HCT116 (cell line): ENCODE results near the gene BRIP1. TPM values are rescaled to one million over a fixed set of nuclear protein-coding genes. Genes with fewer than 3 reads are reported as not detected.

Experiments used
- ATAC-seq: fragments of 200-7000 bp; cut with Tn5 transposase; 2 replicates; pipeline ENCODE4 v1.9.1; 2020; ENCODE audit warnings: mild to moderate bottlenecking, moderate library complexity
- BruUV-seq: library from RNA; stranded (reverse); fragments of 400-500 nt; replicated peaks from 2 replicates; lab custom pipeline; 2021; lab: Mats Ljungman, UMichigan
- CTCF ChIA-PET: fragments of 300-600 bp; sonication (Branson Sonifier 250); formaldehyde crosslinking; loops from one replicate; lab custom pipeline; 2021; ENCODE audit warnings: antibody characterized with exemption; lab: Charles Lee
- POLR2A ChIA-PET: fragments of 300-600, 350-600 bp; sonication (Branson Sonifier 250); formaldehyde crosslinking; loops from one replicate; lab custom pipeline; 2021; ENCODE audit warnings: antibody characterized with exemption; lab: Charles Lee
- RAD21 ChIA-PET, 2 experiments: fragments of 300-600 bp; sonication (Branson Sonifier 250); formaldehyde crosslinking; loops; one replicate each; lab custom pipeline; 2023; ENCODE audit warnings: low total read pairs in 2 of 2; ENCODE audit not compliant: uncharacterized antibody in 2 of 2, unreplicated experiment in 2 of 2, low non-redundant PET in 1 of 2; lab: Charles Lee
- DNase-seq: peaks from one replicate; pipeline ENCODE4 v3.0.0-alpha.2; 2010; ENCODE audit warnings: low read depth, low spot score
- H2AFZ ChIP-seq: fragments of 200-600 bp; shearing (Covaris generic), sonication (generic); 2 replicates; pipeline ENCODE4 v1.6.1; 2017; ENCODE audit warnings: low read depth, mixed run types, mixed read lengths, antibody characterized with exemption, low read length; ENCODE audit not compliant: poor library complexity, severe bottlenecking
- H3K27ac ChIP-seq: 2 replicates; pipeline ENCODE4 v1.5.1; 2012; ENCODE audit warnings: low read depth, low read length
- H3K27me3 ChIP-seq: fragments of 200-600 bp; sonication (generic); 2 replicates; pipeline ENCODE4 v1.6.1; 2016; ENCODE audit warnings: mixed run types, low read length, mixed read lengths; ENCODE audit not compliant: insufficient read depth
- H3K36me3 ChIP-seq, 2 experiments: fragments of 200-500 bp in 1 of 2; fragments of 200-600 bp in 1 of 2; sonication (Bioruptor generic) in 1 of 2; sonication (generic) in 1 of 2; 2 replicates each; pipeline versions ENCODE4 v1.5.1 to v1.6.1; 2014 to 2016; ENCODE audit warnings: low read length in 2 of 2, inconsistent platforms in 1 of 2, mixed read lengths in 1 of 2, mixed run types in 1 of 2; ENCODE audit not compliant: insufficient read depth in 2 of 2, control insufficient read depth in 1 of 2
- H3K4me1 ChIP-seq, 2 experiments: fragments of 200-600 bp in 1 of 2; sonication (generic) in 1 of 2; 2 replicates each; pipeline versions ENCODE4 v1.5.1 to v1.6.1; 2012 to 2017; ENCODE audit warnings: low read length in 2 of 2, inconsistent platforms in 1 of 2, mild to moderate bottlenecking in 1 of 2, mixed read lengths in 1 of 2, mixed run types in 1 of 2, moderate library complexity in 1 of 2; ENCODE audit not compliant: insufficient read depth in 2 of 2, control insufficient read depth in 1 of 2
- H3K4me2 ChIP-seq: fragments of 200-600 bp; sonication (generic); 2 replicates; pipeline ENCODE4 v1.6.1; 2017; ENCODE audit warnings: mixed run types, low read length, mixed read lengths
- H3K4me3 ChIP-seq, 2 experiments: fragments of 200-600 bp in 1 of 2; sonication (generic) in 1 of 2; replicated peaks in 1 of 2; 2 replicates each; pipeline ENCODE4 v1.5.1; 2011 to 2016; ENCODE audit warnings: low read length in 2 of 2, control low read depth in 1 of 2, low read depth in 1 of 2, mild to moderate bottlenecking in 1 of 2, mixed read lengths in 1 of 2, mixed run types in 1 of 2
- H3K79me2 ChIP-seq: fragments of 200-600 bp; sonication (generic); 2 replicates; pipeline ENCODE4 v1.6.1; 2017; ENCODE audit warnings: mild to moderate bottlenecking, mixed run types, low read length, moderate library complexity, mixed read lengths; ENCODE audit not compliant: insufficient read depth
- H3K9ac ChIP-seq: fragments of 200-600 bp; sonication (generic); 2 replicates; pipeline ENCODE4 v1.6.1; 2016; ENCODE audit warnings: low read length, mixed read lengths
- H3K9me2 ChIP-seq: fragments of 200-600 bp; sonication (generic), shearing (Covaris generic); 2 replicates; pipeline ENCODE4 v1.6.1; 2017; ENCODE audit warnings: mixed run types, mild to moderate bottlenecking, moderate library complexity; ENCODE audit not compliant: insufficient read depth
- H3K9me3 ChIP-seq, 2 experiments: fragments of 200-500 bp in 1 of 2; fragments of 200-600 bp in 1 of 2; sonication (Bioruptor generic) in 1 of 2; sonication (generic) in 1 of 2; 2 replicates each; pipeline ENCODE4 v1.6.1; 2014 to 2017; ENCODE audit warnings: low read length in 2 of 2, mixed read lengths in 2 of 2, inconsistent platforms in 1 of 2, low read depth in 1 of 2, mild to moderate bottlenecking in 1 of 2, mixed run types in 1 of 2, moderate library complexity in 1 of 2; ENCODE audit not compliant: control insufficient read depth in 1 of 2, insufficient read depth in 1 of 2
- H4K20me1 ChIP-seq: fragments of 200-600 bp; sonication (generic), shearing (Covaris generic); 2 replicates; pipeline ENCODE4 v1.6.1; 2017; ENCODE audit warnings: mixed run types, mild to moderate bottlenecking, moderate library complexity; ENCODE audit not compliant: insufficient read depth
- CBX3 ChIP-seq: IDR thresholded peaks from 2 replicates; pipeline ENCODE4 v1.6.1; 2012; ENCODE audit warnings: low read depth
- CEBPB ChIP-seq: IDR thresholded peaks from 2 replicates; pipeline ENCODE4 v1.6.1; 2012; ENCODE audit warnings: low read depth
- EGR1 ChIP-seq: IDR thresholded peaks from 2 replicates; pipeline ENCODE4 v1.6.1; 2012; ENCODE audit warnings: low read depth
- ELF1 ChIP-seq: IDR thresholded peaks from 2 replicates; pipeline ENCODE4 v1.6.1; 2012; ENCODE audit warnings: low read depth, borderline replicate concordance
- FOSL1 ChIP-seq: IDR thresholded peaks from 2 replicates; pipeline ENCODE4 v1.6.1; 2012; ENCODE audit warnings: low read depth
- JUND ChIP-seq: IDR thresholded peaks from 2 replicates; pipeline ENCODE4 v1.6.1; 2012
- RAD21 ChIP-seq: IDR thresholded peaks from 2 replicates; pipeline ENCODE4 v1.6.1; 2012; ENCODE audit warnings: low read depth, mild to moderate bottlenecking
- SP1 ChIP-seq: IDR thresholded peaks from 2 replicates; pipeline ENCODE4 v1.6.1; 2012; ENCODE audit warnings: low read depth
- SRF ChIP-seq: IDR thresholded peaks from 2 replicates; pipeline ENCODE4 v1.6.1; 2012; ENCODE audit warnings: low read depth
- TCF7L2 ChIP-seq: IDR thresholded peaks from 2 replicates; pipeline ENCODE4 v1.7.0; 2011; ENCODE audit warnings: borderline replicate concordance, inconsistent platforms; ENCODE audit not compliant: insufficient read depth, insufficient read length; ENCODE audit errors: extremely low read depth
- intact Hi-C: fragments of 100-400 bp; cut with micrococcal nuclease; formaldehyde crosslinking; loops from 2 replicates; pipeline ENCODE4 v1.10.0; 2022
- total RNA-seq: library from RNA; stranded (reverse); gene quantifications from one replicate; pipeline ENCODE4 v1.2.1, GENCODE V29; 2021; ENCODE audit not compliant: unreplicated experiment
- TF ChIP-seq, protein P1 (sequence below): IDR thresholded peaks from 2 replicates; pipeline ENCODE4 v1.6.1; 2011; ENCODE audit warnings: mild to moderate bottlenecking, low read length, moderate library complexity; ENCODE audit not compliant: insufficient replicate concordance; ENCODE audit errors: extremely low read depth
- TF ChIP-seq, protein P2 (sequence below): IDR thresholded peaks from 2 replicates; pipeline ENCODE4 v1.6.1; 2012; ENCODE audit warnings: low read depth

Gene BRIP1
- total RNA-seq, 1 experiment from 2014 or later: 22.2 TPM

DNA sequence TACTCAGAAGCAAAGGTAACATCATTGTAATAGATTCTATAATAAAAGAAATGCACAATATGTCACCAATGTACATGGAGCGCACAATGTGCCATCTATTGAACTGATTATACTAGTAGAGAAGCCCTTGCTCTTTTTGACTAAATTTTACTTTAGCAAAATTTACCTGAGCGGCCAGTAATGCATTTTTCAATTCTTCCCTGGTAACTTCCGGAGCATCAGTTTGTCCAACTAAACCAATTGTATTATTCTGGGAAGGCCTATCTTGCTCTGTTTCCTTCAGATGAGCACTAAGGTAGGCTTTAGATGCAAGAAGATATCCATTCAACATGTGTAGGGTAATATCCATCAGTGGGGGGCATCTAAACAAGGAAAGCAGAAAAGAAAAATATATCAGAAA lies 8.8 kb upstream of the BRIP1 start:
- H3K4me1 ChIP-seq: no peaks in the 10 kb centered on the region
- H3K9me3 ChIP-seq: no peaks in the 10 kb centered on the region
- no peak overlapping the region for H3K27ac ChIP-seq
- ATAC-seq (no peak), DNase-seq (no peak)
- H4K20me1 ChIP-seq: no peaks in the 10 kb centered on the region
- no peak for TF ChIP-seq CEBPB
- BruUV-seq: no TSS peak
- intact Hi-C loops: no loop called here
- no peak overlapping the region for H3K4me3 ChIP-seq
- no peak overlapping the region for H3K9ac ChIP-seq
- H3K36me3 ChIP-seq: peaks cover 26 to 51% of the 10 kb centered on the region in 2 experiments
- H3K9me2 ChIP-seq: no peaks in the 10 kb centered on the region
- CTCF ChIA-PET: no interaction called here
- no peaks in the 10 kb centered on the region for H3K27me3 ChIP-seq
- POLR2A ChIA-PET: interaction anchor here (1.3 kb wide), 1 partner anchor 9 kb away, joined by 5 read pairs; the partner anchor contains the start of gene BRIP1
- RAD21 ChIA-PET: no interaction called here
- H3K79me2 ChIP-seq: no peaks in the 10 kb centered on the region
- no peak overlapping the region for H2AFZ ChIP-seq
- H3K4me2 ChIP-seq: no peak overlapping the region

DNA sequence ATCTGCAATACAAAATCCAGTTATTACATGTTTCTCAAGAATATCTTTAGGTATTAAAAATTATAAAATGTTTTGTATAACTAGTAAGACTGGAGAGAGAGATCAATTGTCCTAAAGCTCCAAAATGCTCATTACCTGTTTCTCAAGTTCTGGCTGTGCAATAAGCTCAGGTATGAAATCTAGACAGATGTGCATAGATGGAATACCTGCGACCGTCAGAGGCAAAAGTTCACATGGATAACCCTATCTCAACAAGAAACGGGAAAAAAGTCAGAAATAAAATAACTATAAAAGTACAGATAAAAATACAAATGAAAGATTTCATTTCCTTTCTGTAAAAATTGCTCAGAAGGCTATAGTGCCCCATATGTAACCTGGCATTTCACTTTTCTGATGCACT lies 5.8 kb upstream of the BRIP1 start:
- TF ChIP-seq ELF1 (no peak), SRF (no peak), SP1 (no peak), RAD21 (no peak), CBX3 (no peak), FOSL1 (no peak), CEBPB (no peak), TCF7L2 (no peak), EGR1 (no peak), JUND (no peak)
- TF ChIP-seq, protein P1, sequence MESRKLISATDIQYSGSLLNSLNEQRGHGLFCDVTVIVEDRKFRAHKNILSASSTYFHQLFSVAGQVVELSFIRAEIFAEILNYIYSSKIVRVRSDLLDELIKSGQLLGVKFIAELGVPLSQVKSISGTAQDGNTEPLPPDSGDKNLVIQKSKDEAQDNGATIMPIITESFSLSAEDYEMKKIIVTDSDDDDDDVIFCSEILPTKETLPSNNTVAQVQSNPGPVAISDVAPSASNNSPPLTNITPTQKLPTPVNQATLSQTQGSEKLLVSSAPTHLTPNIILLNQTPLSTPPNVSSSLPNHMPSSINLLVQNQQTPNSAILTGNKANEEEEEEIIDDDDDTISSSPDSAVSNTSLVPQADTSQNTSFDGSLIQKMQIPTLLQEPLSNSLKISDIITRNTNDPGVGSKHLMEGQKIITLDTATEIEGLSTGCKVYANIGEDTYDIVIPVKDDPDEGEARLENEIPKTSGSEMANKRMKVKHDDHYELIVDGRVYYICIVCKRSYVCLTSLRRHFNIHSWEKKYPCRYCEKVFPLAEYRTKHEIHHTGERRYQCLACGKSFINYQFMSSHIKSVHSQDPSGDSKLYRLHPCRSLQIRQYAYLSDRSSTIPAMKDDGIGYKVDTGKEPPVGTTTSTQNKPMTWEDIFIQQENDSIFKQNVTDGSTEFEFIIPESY: no peak
- TF ChIP-seq, protein P2, sequence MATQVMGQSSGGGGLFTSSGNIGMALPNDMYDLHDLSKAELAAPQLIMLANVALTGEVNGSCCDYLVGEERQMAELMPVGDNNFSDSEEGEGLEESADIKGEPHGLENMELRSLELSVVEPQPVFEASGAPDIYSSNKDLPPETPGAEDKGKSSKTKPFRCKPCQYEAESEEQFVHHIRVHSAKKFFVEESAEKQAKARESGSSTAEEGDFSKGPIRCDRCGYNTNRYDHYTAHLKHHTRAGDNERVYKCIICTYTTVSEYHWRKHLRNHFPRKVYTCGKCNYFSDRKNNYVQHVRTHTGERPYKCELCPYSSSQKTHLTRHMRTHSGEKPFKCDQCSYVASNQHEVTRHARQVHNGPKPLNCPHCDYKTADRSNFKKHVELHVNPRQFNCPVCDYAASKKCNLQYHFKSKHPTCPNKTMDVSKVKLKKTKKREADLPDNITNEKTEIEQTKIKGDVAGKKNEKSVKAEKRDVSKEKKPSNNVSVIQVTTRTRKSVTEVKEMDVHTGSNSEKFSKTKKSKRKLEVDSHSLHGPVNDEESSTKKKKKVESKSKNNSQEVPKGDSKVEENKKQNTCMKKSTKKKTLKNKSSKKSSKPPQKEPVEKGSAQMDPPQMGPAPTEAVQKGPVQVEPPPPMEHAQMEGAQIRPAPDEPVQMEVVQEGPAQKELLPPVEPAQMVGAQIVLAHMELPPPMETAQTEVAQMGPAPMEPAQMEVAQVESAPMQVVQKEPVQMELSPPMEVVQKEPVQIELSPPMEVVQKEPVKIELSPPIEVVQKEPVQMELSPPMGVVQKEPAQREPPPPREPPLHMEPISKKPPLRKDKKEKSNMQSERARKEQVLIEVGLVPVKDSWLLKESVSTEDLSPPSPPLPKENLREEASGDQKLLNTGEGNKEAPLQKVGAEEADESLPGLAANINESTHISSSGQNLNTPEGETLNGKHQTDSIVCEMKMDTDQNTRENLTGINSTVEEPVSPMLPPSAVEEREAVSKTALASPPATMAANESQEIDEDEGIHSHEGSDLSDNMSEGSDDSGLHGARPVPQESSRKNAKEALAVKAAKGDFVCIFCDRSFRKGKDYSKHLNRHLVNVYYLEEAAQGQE: no peak
- BruUV-seq: no TSS peak
- DNase-seq: no peak
- H3K36me3 ChIP-seq: peaks cover 20 to 38% of the 10 kb centered on the region in 2 experiments
- H3K27me3 ChIP-seq: no peaks in the 10 kb centered on the region
- H3K4me3 ChIP-seq: no peak overlapping the region
- ChIA-PET POLR2A (no interaction called here), CTCF (no interaction called here), RAD21 (no interaction called here)
- peaks cover 2 to 4% of the 10 kb centered on the region in 2 experiments; a peak in 3 of 4 replicates for H3K4me1 ChIP-seq
- H3K4me2 ChIP-seq: no peak overlapping the region
- ATAC-seq: no peak
- no peaks in the 10 kb centered on the region for H4K20me1 ChIP-seq
- intact Hi-C loops: no loop called here
- no peak overlapping the region for H2AFZ ChIP-seq
- no peak overlapping the region for H3K9ac ChIP-seq
- no peaks in the 10 kb centered on the region for H3K9me2 ChIP-seq
- H3K79me2 ChIP-seq: no peaks in the 10 kb centered on the region
- H3K9me3 ChIP-seq: no peaks in the 10 kb centered on the region
- no peak overlapping the region for H3K27ac ChIP-seq
